Astrocyte (in vitro differentiated cells and primary cell): ENCODE results near the gene ANKS1A. TPM values are rescaled to one million over a fixed set of nuclear protein-coding genes. Genes with fewer than 3 reads are reported as not detected.

Experiments used
- DNase-seq: peaks from one replicate; pipeline ENCODE4 v3.0.0-alpha.2; 2010; ENCODE audit warnings: low read depth
- FAIRE-seq: peaks from 2 replicates; lab custom pipeline; 2011; peaks lifted over from hg19 to GRCh38; lab: Jason Lieb, UNC
- H2AFZ ChIP-seq: 2 replicates; pipeline ENCODE4 v1.6.0; 2012; ENCODE audit warnings: low read depth, low read length, inconsistent platforms
- H3K27ac ChIP-seq: 2 replicates; pipeline ENCODE4 v1.5.1; 2011; ENCODE audit warnings: low read depth, low read length, inconsistent platforms
- H3K27me3 ChIP-seq: 2 replicates; pipeline ENCODE4 v1.6.0; 2011; ENCODE audit warnings: low read length, inconsistent platforms; ENCODE audit not compliant: insufficient read depth
- H3K36me3 ChIP-seq: 2 replicates; pipeline ENCODE4 v1.5.1; 2011; ENCODE audit warnings: low read length, inconsistent platforms; ENCODE audit not compliant: insufficient read depth
- H3K4me1 ChIP-seq: 2 replicates; pipeline ENCODE4 v1.5.1; 2011; ENCODE audit warnings: low read length, inconsistent platforms; ENCODE audit not compliant: insufficient read depth
- H3K4me2 ChIP-seq: 2 replicates; pipeline ENCODE4 v1.6.0; 2012; ENCODE audit warnings: low read length, inconsistent platforms
- H3K4me3 ChIP-seq: 2 replicates; pipeline ENCODE4 v1.5.1; 2011; ENCODE audit warnings: low read depth, mild to moderate bottlenecking, low read length, inconsistent platforms; ENCODE audit not compliant: insufficient read depth
- H3K79me2 ChIP-seq: 2 replicates; pipeline ENCODE4 v1.6.0; 2012; ENCODE audit warnings: mild to moderate bottlenecking, low read length, inconsistent platforms; ENCODE audit not compliant: insufficient read depth
- H3K9ac ChIP-seq: 2 replicates; pipeline ENCODE4 v1.6.0; 2012; ENCODE audit warnings: mild to moderate bottlenecking, low read length, inconsistent platforms
- H3K9me3 ChIP-seq: 2 replicates; pipeline ENCODE4 v1.5.1; 2012; ENCODE audit warnings: low read depth, mild to moderate bottlenecking, low read length, inconsistent platforms; ENCODE audit not compliant: insufficient read depth
- H4K20me1 ChIP-seq: 2 replicates; pipeline ENCODE4 v1.6.0; 2012; ENCODE audit warnings: low read length, inconsistent platforms; ENCODE audit not compliant: insufficient read depth
- H3K27ac Mint-ChIP-seq: one replicate; pipeline ENCODE4 v1.8.0; 2021; ENCODE audit warnings: mild to moderate bottlenecking, mixed read lengths; ENCODE audit not compliant: unreplicated experiment
- H3K27me3 Mint-ChIP-seq: one replicate; pipeline ENCODE4 v1.8.0; 2021; ENCODE audit warnings: low read depth, mixed read lengths; ENCODE audit not compliant: unreplicated experiment
- H3K36me3 Mint-ChIP-seq: one replicate; pipeline ENCODE4 v1.8.0; 2021; ENCODE audit warnings: low read depth, mixed read lengths; ENCODE audit not compliant: unreplicated experiment
- H3K4me1 Mint-ChIP-seq: one replicate; pipeline ENCODE4 v1.8.0; 2021; ENCODE audit warnings: low read depth, mixed read lengths; ENCODE audit not compliant: unreplicated experiment
- H3K4me3 Mint-ChIP-seq: one replicate; pipeline ENCODE4 v1.8.0; 2021; ENCODE audit warnings: mild to moderate bottlenecking, moderate library complexity, mixed read lengths; ENCODE audit not compliant: unreplicated experiment
- H3K9me3 Mint-ChIP-seq: one replicate; pipeline ENCODE4 v1.8.0; 2021; ENCODE audit warnings: mild to moderate bottlenecking, mixed read lengths; ENCODE audit not compliant: unreplicated experiment
- EZH2 ChIP-seq: IDR thresholded peaks from 2 replicates; pipeline ENCODE4 v1.6.1; 2012; ENCODE audit warnings: mild to moderate bottlenecking, low read length, inconsistent platforms; ENCODE audit not compliant: insufficient read depth
- total RNA-seq: library from RNA; stranded (reverse); gene quantifications from 2 replicates; pipeline ENCODE4 v1.2.1, GENCODE V29; 2021
- TF ChIP-seq, protein P1 (sequence below): IDR thresholded peaks from 2 replicates; pipeline ENCODE4 v1.5.1; 2011; ENCODE audit warnings: low read depth, mild to moderate bottlenecking, inconsistent platforms, low read length, moderate library complexity; ENCODE audit not compliant: insufficient read depth

ANKS1A gene
- total RNA-seq, 1 donor from 2014 or later: 18.0 TPM

DNA sequence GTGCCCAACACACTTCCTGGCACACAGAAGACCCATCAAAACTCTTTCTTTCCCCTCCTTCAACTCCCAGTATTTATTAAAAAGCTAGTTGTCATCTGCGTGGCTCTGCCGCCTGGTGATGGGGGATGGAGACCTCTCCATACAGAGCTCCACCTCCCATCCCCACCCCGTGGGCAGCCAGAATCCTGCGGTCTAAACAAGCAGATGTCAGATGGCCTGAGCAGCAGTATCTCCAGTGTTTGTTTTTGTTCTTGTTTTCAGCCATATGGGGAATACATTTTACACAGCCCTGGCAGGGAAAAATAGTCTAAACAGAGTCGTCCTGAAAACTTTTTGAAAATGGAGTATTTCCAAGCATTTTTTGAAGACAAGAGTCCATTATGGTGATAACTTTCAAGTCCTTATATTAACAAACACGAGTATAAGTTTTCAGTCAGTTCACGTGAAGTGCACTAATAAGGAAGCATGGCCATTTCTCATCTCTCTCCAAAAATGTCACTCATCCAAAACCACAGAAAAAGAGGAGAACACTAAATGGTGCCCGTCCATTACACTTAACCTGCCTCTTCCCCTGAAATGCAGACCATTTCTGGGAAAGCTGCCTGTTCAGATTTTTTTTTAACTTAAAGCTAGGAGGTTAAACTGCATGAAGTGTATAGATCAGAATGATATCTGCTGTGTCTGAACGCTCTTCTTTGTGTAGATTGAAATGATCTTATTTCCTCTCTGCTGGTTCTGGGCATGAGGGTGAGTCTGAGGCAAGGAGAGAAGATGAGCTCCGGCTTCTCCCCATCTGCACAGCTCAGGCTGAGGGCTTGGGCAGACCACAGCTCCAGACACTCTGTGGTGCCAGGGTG is 161.1 kb downstream of the ANKS1A start:
- no peaks in the 10 kb centered on the region for H3K27me3 Mint-ChIP-seq
- Histone ChIP-seq H2AFZ (no peak overlapping the region), H3K9me3 (no peaks in the 10 kb centered on the region), H3K79me2 (no peaks in the 10 kb centered on the region), H3K9ac (no peak overlapping the region), H4K20me1 (no peaks in the 10 kb centered on the region), H3K4me2 (peak overlapping the region; percentile 77), H3K4me1 (peaks cover 51% of the 10 kb centered on the region), H3K4me3 (no peak overlapping the region), H3K36me3 (no peaks in the 10 kb centered on the region), H3K27ac (no peak overlapping the region), H3K27me3 (no peaks in the 10 kb centered on the region)
- H3K4me1 Mint-ChIP-seq: peaks cover 22% of the 10 kb centered on the region
- FAIRE-seq (no peak), DNase-seq (peak; percentile 74)
- H3K9me3 Mint-ChIP-seq: peaks cover 4% of the 10 kb centered on the region
- no peak overlapping the region for H3K4me3 Mint-ChIP-seq
- TF ChIP-seq, protein P1, sequence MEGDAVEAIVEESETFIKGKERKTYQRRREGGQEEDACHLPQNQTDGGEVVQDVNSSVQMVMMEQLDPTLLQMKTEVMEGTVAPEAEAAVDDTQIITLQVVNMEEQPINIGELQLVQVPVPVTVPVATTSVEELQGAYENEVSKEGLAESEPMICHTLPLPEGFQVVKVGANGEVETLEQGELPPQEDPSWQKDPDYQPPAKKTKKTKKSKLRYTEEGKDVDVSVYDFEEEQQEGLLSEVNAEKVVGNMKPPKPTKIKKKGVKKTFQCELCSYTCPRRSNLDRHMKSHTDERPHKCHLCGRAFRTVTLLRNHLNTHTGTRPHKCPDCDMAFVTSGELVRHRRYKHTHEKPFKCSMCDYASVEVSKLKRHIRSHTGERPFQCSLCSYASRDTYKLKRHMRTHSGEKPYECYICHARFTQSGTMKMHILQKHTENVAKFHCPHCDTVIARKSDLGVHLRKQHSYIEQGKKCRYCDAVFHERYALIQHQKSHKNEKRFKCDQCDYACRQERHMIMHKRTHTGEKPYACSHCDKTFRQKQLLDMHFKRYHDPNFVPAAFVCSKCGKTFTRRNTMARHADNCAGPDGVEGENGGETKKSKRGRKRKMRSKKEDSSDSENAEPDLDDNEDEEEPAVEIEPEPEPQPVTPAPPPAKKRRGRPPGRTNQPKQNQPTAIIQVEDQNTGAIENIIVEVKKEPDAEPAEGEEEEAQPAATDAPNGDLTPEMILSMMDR: no peak
- no peak for TF ChIP-seq EZH2
- peaks cover 6% of the 10 kb centered on the region for H3K36me3 Mint-ChIP-seq
- H3K27ac Mint-ChIP-seq: no peak overlapping the region

GRCh38 chr6:35050757-35051330 is 161.8 kb downstream of the ANKS1A start:
- Histone ChIP-seq H3K79me2 (no peaks in the 10 kb centered on the region), H3K27me3 (no peaks in the 10 kb centered on the region), H3K9ac (no peak overlapping the region), H3K36me3 (no peaks in the 10 kb centered on the region), H3K4me3 (no peak overlapping the region), H2AFZ (no peak overlapping the region), H3K27ac (no peak overlapping the region), H3K4me2 (peak overlapping the region; percentile 77), H3K9me3 (no peaks in the 10 kb centered on the region), H3K4me1 (peaks cover 51% of the 10 kb centered on the region), H4K20me1 (no peaks in the 10 kb centered on the region)
- no peak for TF ChIP-seq EZH2
- TF ChIP-seq, protein P1: no peak
- peaks cover 16% of the 10 kb centered on the region for H3K4me1 Mint-ChIP-seq
- H3K27ac Mint-ChIP-seq: no peak overlapping the region
- H3K4me3 Mint-ChIP-seq: no peak overlapping the region
- H3K9me3 Mint-ChIP-seq: peaks cover 4% of the 10 kb centered on the region
- peaks cover 6% of the 10 kb centered on the region for H3K36me3 Mint-ChIP-seq
- no peak for FAIRE-seq
- DNase-seq: no peak
- H3K27me3 Mint-ChIP-seq: no peaks in the 10 kb centered on the region

GRCh38 chr6:35051396-35051795 is 162.3 kb downstream of the ANKS1A start:
- Histone ChIP-seq H3K4me2 (no peak overlapping the region), H2AFZ (no peak overlapping the region), H3K27me3 (no peaks in the 10 kb centered on the region), H3K79me2 (no peaks in the 10 kb centered on the region), H3K36me3 (no peaks in the 10 kb centered on the region), H3K27ac (no peak overlapping the region), H4K20me1 (no peaks in the 10 kb centered on the region), H3K9me3 (no peaks in the 10 kb centered on the region), H3K4me1 (peaks cover 51% of the 10 kb centered on the region), H3K9ac (no peak overlapping the region), H3K4me3 (no peak overlapping the region)
- TF ChIP-seq EZH2: no peak
- TF ChIP-seq, protein P1: no peak
- Mint-ChIP-seq H3K27me3 (no peaks in the 10 kb centered on the region), H3K4me3 (no peak overlapping the region), H3K36me3 (peaks cover 7% of the 10 kb centered on the region), H3K4me1 (peaks cover 10% of the 10 kb centered on the region), H3K27ac (no peak overlapping the region), H3K9me3 (peaks cover 4% of the 10 kb centered on the region)
- DNase-seq (no peak), FAIRE-seq (no peak)
